Activated naive CD4-positive, alpha-beta T cell treated with anti-CD3 and anti-CD28 coated beads, Interleukin-2, amount 10 ng/mL, durations not matched to agents 7 days and 5 days (primary cell): ENCODE data around the gene KIF19.
A peak's percentile ranks its signal among the peaks of the same experiment; 100 is the strongest.

ENCODE experiments used
- CTCF ChIA-PET: fragments of 350-600 bp; sonication (Branson Sonifier 250); formaldehyde crosslinking; loops from one replicate; lab custom pipeline; 2021; ENCODE audit warnings: antibody characterized with exemption; lab: Charles Lee
- DNase-seq: peaks from one replicate; pipeline ENCODE4 v3.0.0-alpha.2; 2020
- H3K27ac Mint-ChIP-seq: one replicate; pipeline ENCODE4 v1.8.0; 2021; ENCODE audit warnings: mild to moderate bottlenecking, moderate library complexity, mixed read lengths
- H3K27me3 Mint-ChIP-seq: one replicate; pipeline ENCODE4 v1.8.0; 2021; ENCODE audit warnings: mild to moderate bottlenecking, mixed read lengths
- H3K36me3 Mint-ChIP-seq: one replicate; pipeline ENCODE4 v1.8.0; 2021; ENCODE audit warnings: mixed read lengths
- H3K4me1 Mint-ChIP-seq: one replicate; pipeline ENCODE4 v1.8.0; 2021; ENCODE audit warnings: mixed read lengths
- H3K4me3 Mint-ChIP-seq: one replicate; pipeline ENCODE4 v1.8.0; 2021; ENCODE audit warnings: mild to moderate bottlenecking, moderate library complexity, mixed read lengths
- H3K9me3 Mint-ChIP-seq: one replicate; pipeline ENCODE4 v1.8.0; 2021; ENCODE audit warnings: mixed read lengths

The KIF19 gene

DNA sequence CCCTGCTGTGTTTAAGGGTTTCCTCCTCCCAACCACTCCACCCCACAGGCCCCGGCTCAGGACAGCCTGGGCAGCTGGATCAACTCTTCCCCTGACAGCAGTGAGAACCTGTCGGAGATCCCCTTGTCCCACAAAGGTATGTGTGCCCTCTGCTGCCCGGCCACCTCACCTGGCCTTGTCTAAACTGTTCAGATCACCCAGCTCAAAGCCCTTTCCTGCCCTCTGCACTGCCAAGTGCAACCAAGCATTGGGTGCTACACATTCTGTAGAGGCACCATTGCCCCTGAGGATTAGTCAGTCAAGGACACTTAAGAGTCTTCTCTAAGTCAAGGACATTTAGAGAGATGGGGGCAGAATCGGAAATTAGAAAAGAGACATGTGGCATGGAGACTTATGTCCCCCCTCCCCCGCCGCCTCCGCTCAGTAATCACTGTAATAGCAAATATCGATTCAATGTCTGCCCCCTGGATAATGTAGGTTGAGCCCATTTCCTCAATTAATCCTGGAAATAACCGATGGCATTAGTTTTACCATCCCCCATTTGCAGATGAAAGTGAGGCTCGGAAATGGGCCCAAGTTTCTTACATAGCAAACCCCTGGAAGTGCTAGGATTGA is 27.5 kb downstream of the KIF19 start:
- CTCF ChIA-PET = interaction anchor here (0.5 to 3.8 kb wide), 12 partner anchors 10 to 144 kb away, joined by 3 to 28 read pairs (median 4); partner anchors contain the start of gene GPR142

DNA sequence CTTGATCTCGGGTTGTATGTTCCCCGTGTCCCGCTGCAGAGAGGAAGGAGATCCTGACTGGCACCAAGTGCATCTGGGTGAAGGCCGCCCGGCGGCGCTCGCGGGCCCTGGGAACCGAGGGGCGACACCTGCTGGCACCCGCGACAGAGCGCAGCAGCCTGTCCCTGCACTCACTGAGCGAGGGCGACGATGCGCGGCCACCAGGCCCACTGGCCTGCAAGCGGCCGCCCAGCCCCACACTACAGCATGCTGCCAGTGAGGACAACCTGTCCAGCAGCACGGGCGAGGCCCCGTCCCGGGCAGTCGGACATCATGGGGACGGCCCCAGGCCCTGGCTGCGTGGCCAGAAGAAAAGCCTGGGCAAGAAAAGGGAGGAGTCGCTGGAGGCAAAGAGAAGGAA is 28.1 kb downstream of the KIF19 start:
- Mint-ChIP-seq H3K9me3 (no peaks in the 10 kb centered on the region), H3K27me3 (peaks cover 99% of the 10 kb centered on the region), H3K27ac (no peak overlapping the region), H3K36me3 (no peaks in the 10 kb centered on the region), H3K4me3 (no peak overlapping the region), H3K4me1 (peaks cover 10% of the 10 kb centered on the region)
- peak; percentile 79 for DNase-seq
- CTCF ChIA-PET = interaction anchor here (0.8 to 3.8 kb wide), 9 partner anchors 7 to 146 kb away, joined by 3 to 14 read pairs (median 4); no protein-coding TSS in a partner anchor

More for the DNA sequence above, 27.5 kb downstream of the KIF19 start:
- no peak for DNase-seq
- H3K4me1 Mint-ChIP-seq = peaks cover 10% of the 10 kb centered on the region
- H3K9me3 Mint-ChIP-seq = no peaks in the 10 kb centered on the region
- no peaks in the 10 kb centered on the region for H3K36me3 Mint-ChIP-seq
- H3K27ac Mint-ChIP-seq = no peak overlapping the region
- no peak overlapping the region for H3K4me3 Mint-ChIP-seq
- peaks cover 99% of the 10 kb centered on the region for H3K27me3 Mint-ChIP-seq

DNA sequence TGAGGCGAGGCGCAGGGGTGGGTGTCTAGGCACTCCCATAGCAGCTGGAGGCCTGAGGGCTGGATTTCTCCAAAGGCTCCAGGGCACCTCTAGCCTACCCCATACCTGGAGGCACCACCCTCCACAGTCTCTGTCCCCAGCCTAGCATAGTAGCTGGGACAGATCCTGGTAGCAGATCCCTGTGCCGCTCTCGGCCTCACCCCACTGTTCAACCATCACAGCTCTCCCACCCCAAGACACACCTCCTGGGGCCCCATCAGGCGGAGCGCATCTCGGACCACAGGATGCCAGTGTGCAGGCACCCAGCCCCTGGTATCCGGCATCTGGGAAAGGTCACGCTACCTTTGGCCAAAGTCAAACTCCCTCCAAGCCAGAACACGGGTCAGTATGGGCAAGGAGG is 28.5 kb downstream of the KIF19 start:
- no peak overlapping the region for H3K4me3 Mint-ChIP-seq
- CTCF ChIA-PET = interaction anchor here (0.8 to 3.8 kb wide), 9 partner anchors 7 to 146 kb away, joined by 3 to 16 read pairs (median 4); partner anchors contain the start of gene GPR142

DNA sequence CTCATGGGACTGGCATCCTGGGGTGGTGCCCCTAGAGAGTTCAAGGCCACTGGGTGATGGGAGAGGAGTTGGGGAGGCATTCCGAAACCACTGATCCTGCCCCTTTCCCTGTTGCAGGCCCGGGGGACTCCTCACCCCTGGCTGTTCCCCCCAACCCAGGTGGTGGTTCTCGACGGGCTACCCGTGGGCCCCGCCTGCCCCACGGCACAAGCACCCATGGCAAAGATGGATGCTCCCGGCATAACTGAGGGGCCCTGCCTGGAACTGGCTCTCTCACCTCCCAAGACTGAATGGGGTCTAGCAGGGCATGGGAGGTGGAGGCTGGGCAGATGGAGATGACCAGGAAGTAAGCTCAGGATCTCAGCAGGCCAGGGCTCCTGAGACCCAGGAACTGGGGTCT is 29.0 kb downstream of the KIF19 start:
- H3K4me1 Mint-ChIP-seq = peaks cover 10% of the 10 kb centered on the region
- CTCF ChIA-PET = interaction anchor here (0.8 to 3.2 kb wide), 9 partner anchors 8 to 145 kb away, joined by 3 to 16 read pairs (median 4); partner anchors contain the start of gene GPR142
- no peak for DNase-seq
- no peak overlapping the region for H3K4me3 Mint-ChIP-seq
- no peak overlapping the region for H3K27ac Mint-ChIP-seq
- H3K9me3 Mint-ChIP-seq = no peaks in the 10 kb centered on the region
- H3K36me3 Mint-ChIP-seq = no peaks in the 10 kb centered on the region
- peaks cover 100% of the 10 kb centered on the region for H3K27me3 Mint-ChIP-seq

More for the DNA sequence above, 28.5 kb downstream of the KIF19 start:
- no peaks in the 10 kb centered on the region for H3K9me3 Mint-ChIP-seq
- no peak for DNase-seq
- H3K27ac Mint-ChIP-seq = no peak overlapping the region
- no peaks in the 10 kb centered on the region for H3K36me3 Mint-ChIP-seq
- H3K4me1 Mint-ChIP-seq = peaks cover 10% of the 10 kb centered on the region
- peaks cover 99% of the 10 kb centered on the region for H3K27me3 Mint-ChIP-seq

DNA sequence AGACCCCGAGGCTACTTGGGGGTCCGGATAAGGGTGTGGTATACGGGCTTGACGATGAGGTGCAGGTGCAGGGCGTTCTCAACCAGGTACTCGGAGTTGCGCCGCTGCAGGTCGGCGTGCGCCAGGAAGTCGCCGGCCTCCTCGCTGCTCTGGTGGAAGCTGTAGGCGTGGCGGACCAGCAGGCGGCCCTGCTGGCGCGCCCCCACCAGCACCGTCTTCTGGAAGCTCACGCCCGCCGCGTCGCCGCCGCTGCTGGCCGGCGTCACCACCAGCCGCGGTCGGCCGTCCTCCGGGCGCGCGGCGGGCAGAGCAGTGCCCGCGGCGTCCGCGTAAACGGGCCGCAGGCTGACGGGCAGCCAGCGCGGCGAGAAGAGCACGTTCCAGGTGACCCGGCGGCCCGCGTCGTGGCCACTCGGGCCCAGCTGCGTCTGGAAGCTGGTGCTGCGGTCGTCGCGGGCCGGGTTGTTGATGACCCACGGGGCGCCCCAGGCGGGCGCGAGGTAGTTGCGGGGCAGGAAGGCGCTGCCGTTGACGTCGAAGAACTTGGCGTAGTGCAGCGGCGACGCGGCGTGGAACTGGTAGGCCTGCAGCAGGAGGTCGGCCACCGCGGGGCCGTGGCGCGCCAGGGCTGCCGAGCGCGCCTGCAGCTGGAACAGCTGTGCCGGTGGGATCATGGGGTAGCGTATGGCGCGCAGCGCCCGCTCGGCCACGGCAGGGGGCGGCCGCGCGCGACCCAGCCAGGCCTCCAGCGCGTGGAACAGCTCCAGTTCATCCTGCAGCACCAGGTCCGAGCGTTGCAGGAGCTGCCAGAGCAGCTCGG is 30.8 kb downstream of the KIF19 start:
- Mint-ChIP-seq H3K36me3 (no peaks in the 10 kb centered on the region), H3K4me3 (no peak overlapping the region), H3K27ac (peak overlapping the region; percentile 37), H3K4me1 (peaks cover 10% of the 10 kb centered on the region), H3K9me3 (no peaks in the 10 kb centered on the region), H3K27me3 (peaks cover 100% of the 10 kb centered on the region)
- CTCF ChIA-PET = interaction anchor here (1.4 to 3.2 kb wide), 5 partner anchors 11 to 144 kb away, joined by 3 to 16 read pairs (median 3); partner anchors contain the start of genes GPR142 and TTYH2
- peak; percentile 53 for DNase-seq

GRCh38 chr17:74357466-74357809 is 31.4 kb downstream of the KIF19 start:
- Mint-ChIP-seq H3K4me3 (no peak overlapping the region), H3K36me3 (no peaks in the 10 kb centered on the region), H3K27ac (no peak overlapping the region), H3K9me3 (no peaks in the 10 kb centered on the region), H3K27me3 (peaks cover 100% of the 10 kb centered on the region), H3K4me1 (peaks cover 10% of the 10 kb centered on the region)
- CTCF ChIA-PET = interaction anchor here (1.4 to 3.2 kb wide), 5 partner anchors 10 to 145 kb away, joined by 3 to 16 read pairs (median 3); partner anchors contain the start of genes GPR142 and TTYH2
- DNase-seq = no peak

- CTCF ChIA-PET = interaction anchor here (1.6 kb wide), 1 partner anchor 9 kb away, joined by 8 read pairs; the partner anchor contains the start of gene GPR142
- Mint-ChIP-seq H3K27ac (no peak overlapping the region), H3K4me1 (peaks cover 10% of the 10 kb centered on the region), H3K36me3 (no peaks in the 10 kb centered on the region), H3K27me3 (peaks cover 100% of the 10 kb centered on the region), H3K4me3 (no peak overlapping the region), H3K9me3 (no peaks in the 10 kb centered on the region)
- DNase-seq = no peak
Observed at GRCh38 chr17:74358697-74359096, 32.7 kb downstream of the KIF19 start.

- no peak overlapping the region for H3K27ac Mint-ChIP-seq
- DNase-seq = no peak
- CTCF ChIA-PET = interaction anchor here (0.8 to 3.5 kb wide), 8 partner anchors 8 to 147 kb away, joined by 3 to 27 read pairs (median 4); partner anchors contain the start of genes GPR142 and TTYH2
- peaks cover 93% of the 10 kb centered on the region for H3K27me3 Mint-ChIP-seq
- peaks cover 5% of the 10 kb centered on the region for H3K4me1 Mint-ChIP-seq
- no peaks in the 10 kb centered on the region for H3K36me3 Mint-ChIP-seq
- no peaks in the 10 kb centered on the region for H3K9me3 Mint-ChIP-seq
- no peak overlapping the region for H3K4me3 Mint-ChIP-seq
Observed at GRCh38 chr17:74359916-74360315, 33.9 kb downstream of the KIF19 start.

GRCh38 chr17:74360899-74361229 is 34.8 kb downstream of the KIF19 start:
- no peak overlapping the region for H3K4me3 Mint-ChIP-seq
- CTCF ChIA-PET = interaction anchor here (0.9 to 3.5 kb wide), 12 partner anchors 8 to 150 kb away, joined by 3 to 27 read pairs (median 5); partner anchors contain the start of gene TTYH2
- peaks cover 83% of the 10 kb centered on the region for H3K27me3 Mint-ChIP-seq
- no peak for DNase-seq
- no peaks in the 10 kb centered on the region for H3K9me3 Mint-ChIP-seq
- H3K27ac Mint-ChIP-seq = no peak overlapping the region
- no peaks in the 10 kb centered on the region for H3K36me3 Mint-ChIP-seq
- peaks cover 5% of the 10 kb centered on the region for H3K4me1 Mint-ChIP-seq

DNA sequence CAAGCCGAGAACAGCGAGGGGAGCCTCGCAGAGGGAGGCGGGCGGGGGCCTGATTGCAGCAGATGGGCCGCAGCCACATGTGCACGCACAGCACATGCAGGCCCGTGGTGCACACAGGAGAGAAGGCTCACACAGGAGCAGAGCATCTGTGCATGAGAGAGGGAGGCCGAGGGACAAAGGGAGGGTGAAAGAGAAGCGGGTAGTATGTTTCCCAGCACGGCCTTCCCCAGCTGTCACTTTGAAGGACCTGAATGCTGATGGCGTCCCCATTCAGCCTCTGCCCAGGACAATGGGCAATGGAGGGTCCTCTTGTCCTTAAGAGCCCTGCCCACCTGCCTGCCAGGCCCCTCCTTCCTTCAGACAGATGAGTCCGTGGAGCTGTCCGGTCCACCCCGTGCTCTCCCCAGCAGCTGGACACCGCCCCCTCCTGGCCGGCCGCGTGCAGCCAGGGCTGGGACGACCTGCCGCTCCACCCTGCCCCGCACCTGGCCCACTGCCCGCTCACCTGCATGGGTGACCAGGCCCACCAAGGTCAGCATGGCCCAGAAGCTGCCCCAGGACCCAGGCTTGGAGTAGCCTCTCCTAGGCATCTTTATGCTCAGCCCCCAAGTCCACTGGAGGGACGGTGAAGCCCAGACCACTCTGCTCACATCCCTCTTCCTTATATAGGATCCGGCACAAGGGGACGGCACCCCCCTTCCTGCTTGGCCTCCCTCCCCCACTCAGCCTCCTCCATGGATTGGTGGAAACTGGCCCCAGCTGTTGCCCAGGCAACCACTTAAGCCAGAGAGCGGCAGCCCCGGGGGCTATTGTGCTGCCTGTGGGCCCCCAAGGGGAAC is 35.4 kb downstream of the KIF19 start, which contains the start of gene BTBD17:
TSS of gene BTBD17 (minus strand) at position 639 of the 839 bp plus-strand sequence. CDS start at position 590, 49 bp downstream.
- no peaks in the 10 kb centered on the region for H3K36me3 Mint-ChIP-seq
- no peak within 1 kb of the TSS for H3K4me3 Mint-ChIP-seq
- CTCF ChIA-PET = interaction anchor here (0.5 to 3.5 kb wide), 15 partner anchors 8 to 932 kb away, joined by 3 to 27 read pairs (median 5); partner anchors contain the start of gene TTYH2
- H3K4me1 Mint-ChIP-seq = peaks cover 5% of the 10 kb centered on the region
- peaks cover 79% of the 10 kb centered on the region for H3K27me3 Mint-ChIP-seq
- peak; percentile 61 for DNase-seq
- no peaks in the 10 kb centered on the region for H3K9me3 Mint-ChIP-seq
- no peak within 1 kb of the TSS for H3K27ac Mint-ChIP-seq

DNA sequence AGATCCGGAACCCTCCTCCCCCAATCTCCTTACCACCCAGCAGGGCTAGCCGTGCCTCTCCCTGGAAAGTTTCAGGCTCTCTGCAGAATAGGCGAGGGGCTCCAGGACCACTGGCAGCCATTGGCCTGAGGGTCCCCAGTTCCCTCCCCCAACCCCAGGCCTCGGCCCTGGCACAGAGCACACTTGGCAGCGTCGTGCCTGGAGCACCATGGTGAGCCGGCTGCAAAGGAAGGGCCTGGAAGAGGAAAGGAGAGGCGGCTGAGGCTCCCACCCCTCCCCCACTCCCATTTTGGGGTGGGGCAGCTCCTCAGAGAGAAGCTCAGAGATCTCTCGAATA is 36.0 kb downstream of the KIF19 start:
- no peaks in the 10 kb centered on the region for H3K36me3 Mint-ChIP-seq
- H3K4me1 Mint-ChIP-seq = peaks cover 3% of the 10 kb centered on the region
- no peak overlapping the region for H3K27ac Mint-ChIP-seq
- no peak overlapping the region for H3K4me3 Mint-ChIP-seq
- CTCF ChIA-PET = interaction anchor here (0.5 to 3.5 kb wide), 12 partner anchors 9 to 933 kb away, joined by 3 to 27 read pairs (median 5); partner anchors contain the start of gene TTYH2
- H3K9me3 Mint-ChIP-seq = no peaks in the 10 kb centered on the region
- no peak for DNase-seq
- H3K27me3 Mint-ChIP-seq = peaks cover 77% of the 10 kb centered on the region

- no peaks in the 10 kb centered on the region for H3K4me1 Mint-ChIP-seq
- H3K27ac Mint-ChIP-seq = no peak overlapping the region
- CTCF ChIA-PET = interaction anchor here (0.6 to 3.5 kb wide), 8 partner anchors 10 to 144 kb away, joined by 3 to 27 read pairs (median 6); no protein-coding TSS in a partner anchor
- no peaks in the 10 kb centered on the region for H3K9me3 Mint-ChIP-seq
- H3K4me3 Mint-ChIP-seq = no peak overlapping the region
- no peak for DNase-seq
- H3K36me3 Mint-ChIP-seq = no peaks in the 10 kb centered on the region
- H3K27me3 Mint-ChIP-seq = peaks cover 74% of the 10 kb centered on the region
Observed at GRCh38 chr17:74362810-74363498, 36.9 kb downstream of the KIF19 start.

GRCh38 chr17:74367206-74367605 is 41.2 kb downstream of the KIF19 start, which contains the start of gene GPR142:
Gene GPR142 (plus strand): TSS chr17:74367506. CDS start chr17:74369541, 2,035 bp downstream.
- no peak within 1 kb of the TSS for H3K4me3 Mint-ChIP-seq
- H3K36me3 Mint-ChIP-seq = no peaks in the 10 kb centered on the region
- no peaks in the 10 kb centered on the region for H3K9me3 Mint-ChIP-seq
- H3K27me3 Mint-ChIP-seq = peaks cover 55% of the 10 kb centered on the region
- CTCF ChIA-PET = interaction anchor here (0.8 to 6.8 kb wide), 27 partner anchors 8 to 236 kb away, joined by 3 to 82 read pairs (median 4); partner anchors contain the start of genes CD300A and CD300LB
- peaks cover 15% of the 10 kb centered on the region for H3K4me1 Mint-ChIP-seq
- no peak within 1 kb of the TSS for H3K27ac Mint-ChIP-seq
- no peak for DNase-seq
